SK-N-SH treated with all-trans-retinoic acid at 6 μM for 48 hours (cell line): ENCODE results near the gene GRK5.

Source experiments
- ARNTL ChIP-seq: fragments of 450-650 bp; formaldehyde crosslinking; IDR thresholded peaks from 2 replicates; pipeline ENCODE4 v1.5.0; 2020; ENCODE audit warnings: low read depth, mild to moderate bottlenecking, moderate library complexity, borderline replicate concordance
- BACH2 ChIP-seq: fragments of 250-450 bp; sonication (Bioruptor Pico); IDR thresholded peaks from 2 replicates; pipeline ENCODE4 v1.9.0; 2021; ENCODE audit warnings: mild to moderate bottlenecking, borderline replicate concordance
- CSDC2 ChIP-seq: fragments of 250-450 bp; sonication (Bioruptor Pico); IDR thresholded peaks from 2 replicates; pipeline ENCODE4 v1.5.0; 2020; ENCODE audit warnings: mild to moderate bottlenecking, moderate library complexity
- ESRRG ChIP-seq: fragments of 250-450 bp; sonication (Bioruptor Pico); IDR thresholded peaks from 2 replicates; pipeline ENCODE4 v1.6.1; 2021; ENCODE audit warnings: mild to moderate bottlenecking
- ISL1 ChIP-seq: fragments of 250-450 bp; sonication (Bioruptor Pico); IDR thresholded peaks from 2 replicates; pipeline ENCODE4 v2.1.2; 2022; ENCODE audit warnings: mild to moderate bottlenecking, moderate library complexity
- OSR1 ChIP-seq: fragments of 250-450 bp; sonication (Bioruptor Pico); IDR thresholded peaks from 2 replicates; pipeline ENCODE4 v1.8.0; 2022; ENCODE audit warnings: moderate library complexity, mild to moderate bottlenecking, inconsistent platforms
- RARB ChIP-seq: fragments of 250-450 bp; sonication (Bioruptor Pico); IDR thresholded peaks from 2 replicates; pipeline ENCODE4 v1.8.0; 2021; ENCODE audit warnings: mild to moderate bottlenecking, moderate library complexity
- TCF4 ChIP-seq: fragments of 250-450 bp; sonication (Bioruptor Pico); IDR thresholded peaks from 2 replicates; pipeline ENCODE4 v1.8.0; 2021; ENCODE audit warnings: mild to moderate bottlenecking, moderate library complexity, borderline replicate concordance
- ZFP30 ChIP-seq: fragments of 450-650 bp; formaldehyde crosslinking; IDR thresholded peaks from 2 replicates; pipeline ENCODE4 v1.5.0; 2022; ENCODE audit warnings: mild to moderate bottlenecking, moderate library complexity

- TF ChIP-seq ESRRG (CRISPR knock-in tag) (no peak), RARB (CRISPR knock-in tag) (no peak), ARNTL (CRISPR knock-in tag) (no peak), BACH2 (CRISPR knock-in tag) (no peak), ISL1 (CRISPR knock-in tag) (no peak), TCF4 (CRISPR knock-in tag) (no peak), OSR1 (CRISPR knock-in tag) (no peak), CSDC2 (CRISPR knock-in tag) (no peak), ZFP30 (CRISPR knock-in tag) (no peak)
Observed at GRCh38 chr10:119391440-119392251, 184.3 kb downstream of the GRK5 start.
